GM19372 (cell line): Measurements from ENCODE around the gene APOLD1.
A peak's percentile ranks its signal among the peaks of the same experiment; 100 is the strongest.
"Not testable (repeated sequence)": the region's sequence is repeated elsewhere in the genome, so short reads cannot be mapped to it uniquely, and the experiment has no call there.

ENCODE experiments used
- ATAC-seq: cut with Tn5 transposase; IDR thresholded peaks from one replicate; pipeline ENCODE4 v1.9.1; 2021; ENCODE audit warnings: mild to moderate bottlenecking, low read depth, moderate library complexity; ENCODE audit not compliant: unreplicated experiment

APOLD1 gene

DNA sequence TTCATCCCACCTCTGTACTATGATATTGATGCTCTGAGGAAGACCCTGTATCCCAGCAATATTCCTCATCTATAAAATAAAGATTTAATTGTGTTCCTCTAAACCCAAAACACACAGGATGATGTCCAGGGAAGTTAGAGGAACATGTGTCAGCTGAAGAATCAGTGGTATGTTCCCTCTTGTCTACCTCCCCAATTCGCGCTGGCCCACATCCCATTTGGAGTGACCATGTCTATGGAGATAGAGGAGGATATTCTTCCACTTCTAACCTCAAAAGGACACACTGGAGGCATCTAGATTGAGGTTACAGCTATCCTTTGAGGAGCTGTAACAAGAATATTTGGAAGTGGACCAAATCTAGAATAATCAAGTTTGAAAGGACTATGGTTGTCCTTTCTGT lies 1.3 kb upstream of the APOLD1 start:
- no peak for ATAC-seq

DNA sequence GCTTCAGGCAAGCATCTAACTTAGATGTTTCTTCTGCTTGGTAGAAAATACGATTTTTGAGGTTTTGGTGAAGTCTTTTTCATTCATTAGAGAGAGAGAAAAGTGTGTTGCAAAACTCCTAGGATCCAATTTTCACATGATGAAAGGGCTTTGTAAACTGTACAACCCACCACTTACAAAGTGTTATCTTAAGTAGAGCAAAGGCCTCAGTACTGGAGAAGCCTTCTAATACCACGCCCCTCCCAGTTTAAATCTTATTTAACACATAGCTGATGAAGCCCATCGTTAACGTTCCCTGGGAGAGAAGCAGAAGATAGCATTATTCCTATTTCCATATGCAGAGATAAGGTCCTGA lies 869 bp downstream of the APOLD1 start:
- peak; percentile 20 for ATAC-seq

DNA sequence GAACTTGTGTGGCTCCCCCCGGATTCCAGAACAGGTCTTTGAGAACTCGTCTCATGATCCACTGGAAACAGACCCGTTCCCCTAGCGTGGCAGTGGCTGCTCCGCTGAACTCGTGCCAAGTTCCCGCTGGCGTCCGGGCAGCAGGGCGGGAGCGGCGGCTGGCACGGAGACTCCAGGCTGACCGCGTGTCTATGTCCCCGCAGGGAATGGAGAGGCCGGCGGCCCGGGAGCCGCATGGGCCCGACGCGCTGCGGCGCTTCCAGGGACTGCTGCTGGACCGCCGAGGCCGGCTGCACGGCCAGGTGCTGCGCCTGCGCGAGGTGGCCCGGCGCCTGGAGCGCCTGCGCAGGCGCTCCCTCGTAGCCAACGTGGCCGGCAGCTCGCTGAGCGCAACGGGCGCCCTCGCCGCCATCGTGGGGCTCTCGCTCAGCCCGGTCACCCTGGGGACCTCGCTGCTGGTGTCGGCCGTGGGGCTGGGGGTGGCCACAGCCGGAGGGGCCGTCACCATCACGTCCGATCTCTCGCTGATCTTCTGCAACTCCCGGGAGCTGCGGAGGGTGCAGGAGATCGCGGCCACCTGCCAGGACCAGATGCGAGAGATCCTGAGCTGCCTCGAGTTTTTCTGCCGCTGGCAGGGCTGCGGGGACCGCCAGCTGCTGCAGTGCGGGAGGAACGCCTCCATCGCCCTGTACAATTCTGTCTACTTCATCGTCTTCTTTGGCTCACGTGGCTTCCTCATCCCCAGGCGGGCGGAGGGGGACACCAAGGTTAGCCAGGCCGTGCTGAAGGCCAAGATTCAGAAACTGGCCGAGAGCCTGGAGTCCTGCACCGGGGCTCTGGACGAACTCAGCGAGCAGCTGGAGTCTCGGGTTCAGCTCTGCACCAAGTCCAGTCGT lies 1.5 kb downstream of the APOLD1 start:
- peak; percentile 83 for ATAC-seq

DNA sequence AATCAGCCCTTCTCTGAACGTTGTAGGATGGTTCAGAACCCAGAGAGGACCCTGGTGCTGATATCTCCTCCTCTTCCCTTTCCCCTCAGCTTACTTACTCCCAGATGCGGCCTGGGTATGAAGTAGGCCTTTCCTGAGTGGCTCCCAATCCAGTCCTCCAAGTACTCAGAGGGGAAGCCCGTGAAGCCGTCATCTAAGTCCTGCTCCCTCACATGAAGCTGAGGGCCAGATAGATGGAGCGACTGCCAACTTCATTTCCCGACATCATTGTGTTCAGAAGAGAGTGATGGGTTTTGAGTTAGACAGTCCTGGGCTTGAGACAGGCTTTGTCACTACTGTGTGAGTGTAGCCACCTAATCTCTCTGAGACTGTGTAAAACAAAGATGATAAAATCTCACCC lies 2.7 kb downstream of the APOLD1 start:
- ATAC-seq, result no peak

DNA sequence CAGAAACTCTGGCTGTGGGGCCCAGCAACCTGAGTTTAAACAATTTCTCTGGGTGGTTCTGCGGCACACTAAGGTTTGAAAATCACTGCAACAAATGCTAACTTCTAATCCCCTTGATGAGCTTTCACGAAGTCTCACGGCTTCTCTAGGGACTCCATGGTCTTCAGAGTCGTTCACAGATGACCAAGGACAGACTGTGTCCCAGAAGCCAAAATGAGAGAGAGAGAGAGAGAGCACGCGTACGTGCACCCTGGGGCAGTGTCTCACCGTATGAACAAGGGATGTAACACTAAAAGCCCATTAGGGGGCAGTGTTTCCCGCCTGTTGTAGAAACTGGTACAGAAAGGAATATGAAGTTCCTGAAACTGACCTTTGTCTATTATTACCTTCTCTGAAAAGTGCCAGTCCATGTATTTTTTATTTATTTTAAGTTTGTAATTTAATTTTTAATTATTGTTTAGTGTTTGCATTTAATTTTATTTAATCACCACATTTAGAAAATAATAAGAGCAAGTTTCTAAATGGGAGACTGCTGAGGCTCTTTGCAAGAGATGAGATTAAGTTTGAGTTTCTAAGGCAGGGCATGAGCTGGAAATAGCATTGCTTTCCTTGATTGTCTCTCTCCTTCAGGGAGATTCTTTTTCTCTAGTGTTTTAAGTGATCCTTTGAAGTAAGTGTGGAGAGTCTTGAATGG lies 3.4 kb downstream of the APOLD1 start:
- ATAC-seq, result peak; percentile 36

DNA sequence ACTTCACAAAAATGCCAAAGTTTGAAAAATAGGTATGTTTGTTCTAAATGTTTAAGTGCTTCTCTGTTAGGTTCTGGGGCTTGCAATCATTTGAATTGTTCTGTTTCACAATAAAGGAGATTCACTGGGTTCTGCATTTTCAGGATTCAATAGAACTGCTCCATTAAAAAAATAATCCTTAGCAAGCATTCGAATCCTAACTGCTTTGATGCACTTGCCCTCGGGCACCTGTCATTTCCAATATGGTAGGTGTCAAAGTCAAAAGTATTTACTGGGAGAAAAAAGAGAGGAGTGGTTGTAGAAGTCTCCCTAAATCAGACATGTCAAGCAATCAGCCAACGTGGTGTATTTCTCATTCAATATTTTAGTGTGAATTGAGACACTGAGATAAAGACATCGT lies 5.5 kb downstream of the APOLD1 start:
- no peak for ATAC-seq

DNA sequence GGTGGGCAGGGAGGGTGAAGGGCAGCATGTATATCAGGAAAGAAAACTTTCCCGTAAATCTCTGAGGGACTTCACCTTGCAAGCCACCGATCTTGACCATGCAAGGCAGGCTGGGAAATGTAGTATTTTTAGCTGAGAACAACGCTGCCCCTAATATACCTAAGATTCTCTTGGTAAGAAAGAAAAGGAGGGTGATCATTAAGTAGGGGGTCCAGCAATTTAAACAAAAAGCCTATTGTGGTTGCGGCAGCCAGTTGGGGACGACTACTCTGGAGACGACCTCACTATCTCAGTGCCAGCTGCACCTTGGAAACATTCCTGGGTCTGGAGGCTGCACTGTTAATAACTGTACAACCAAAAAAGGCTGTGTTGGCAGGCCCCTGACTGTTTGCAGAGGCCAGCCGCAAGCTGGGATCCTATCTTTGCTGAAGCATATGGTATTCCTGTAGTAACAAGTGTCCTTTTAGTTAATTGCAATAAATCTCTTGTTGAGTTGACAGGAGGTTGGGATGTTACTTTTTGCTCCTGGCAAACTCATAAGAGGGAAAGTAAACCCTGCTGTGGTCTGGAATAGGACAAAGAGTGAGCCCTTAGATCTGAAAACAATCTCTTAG lies 6.4 kb downstream of the APOLD1 start:
- ATAC-seq, result no peak

DNA sequence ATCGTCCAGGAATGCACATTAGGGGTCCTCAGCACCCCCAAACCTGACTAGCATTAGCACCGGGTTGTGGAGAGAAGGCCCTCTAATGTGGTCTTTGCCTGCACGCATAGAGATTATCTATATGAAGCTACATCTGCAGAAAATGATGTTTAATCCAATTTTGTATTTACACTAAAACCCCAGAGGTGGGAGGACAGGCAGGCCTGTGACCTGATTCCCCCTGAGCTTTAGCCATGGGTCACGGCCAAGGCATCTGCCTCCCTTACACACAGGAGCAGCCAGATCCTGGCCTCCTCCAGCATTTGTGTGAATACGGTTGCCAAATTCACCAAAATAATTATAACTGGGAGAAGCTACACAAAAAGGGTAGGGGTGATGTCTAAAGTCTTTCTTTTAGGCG lies 7.0 kb downstream of the APOLD1 start:
- no peak for ATAC-seq

DNA sequence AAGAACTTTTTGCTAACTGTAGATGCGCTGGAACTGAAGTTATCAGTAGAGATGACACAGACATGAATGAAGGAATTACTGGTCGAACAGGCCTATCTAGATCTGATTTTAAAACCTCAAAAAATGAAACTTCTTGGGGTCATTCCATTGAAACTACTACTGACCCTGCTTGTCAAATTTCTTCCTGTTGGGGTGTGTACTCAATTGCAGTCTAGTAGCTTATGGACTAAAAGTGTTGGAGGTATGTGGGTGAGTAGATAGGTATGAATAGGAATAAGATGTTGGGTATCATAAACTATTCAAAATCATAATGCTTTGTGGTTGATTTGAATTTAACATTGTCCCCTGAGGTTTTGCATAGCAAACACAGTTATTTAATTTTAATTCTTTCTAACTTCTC lies 9.2 kb downstream of the APOLD1 start:
- ATAC-seq, result no peak

DNA sequence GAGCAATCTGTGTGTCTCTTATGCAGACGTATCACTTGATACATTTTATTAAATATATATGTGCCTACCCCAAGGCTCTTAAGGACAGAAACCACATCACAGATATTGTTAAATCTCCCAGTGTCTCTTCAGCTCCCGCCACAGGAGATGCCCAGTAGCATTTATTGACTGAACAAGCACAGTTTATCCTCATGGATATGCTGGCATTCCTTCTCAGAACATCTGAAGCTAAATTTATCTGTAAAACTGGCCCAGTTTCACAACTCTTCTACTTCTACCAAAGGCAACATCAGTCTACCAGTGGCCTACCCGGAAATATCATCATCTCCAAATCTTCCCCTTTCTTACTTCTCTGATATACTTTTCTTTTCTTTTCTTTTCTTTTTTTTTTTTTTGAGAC lies 10.7 kb downstream of the APOLD1 start:
- no peak for ATAC-seq

DNA sequence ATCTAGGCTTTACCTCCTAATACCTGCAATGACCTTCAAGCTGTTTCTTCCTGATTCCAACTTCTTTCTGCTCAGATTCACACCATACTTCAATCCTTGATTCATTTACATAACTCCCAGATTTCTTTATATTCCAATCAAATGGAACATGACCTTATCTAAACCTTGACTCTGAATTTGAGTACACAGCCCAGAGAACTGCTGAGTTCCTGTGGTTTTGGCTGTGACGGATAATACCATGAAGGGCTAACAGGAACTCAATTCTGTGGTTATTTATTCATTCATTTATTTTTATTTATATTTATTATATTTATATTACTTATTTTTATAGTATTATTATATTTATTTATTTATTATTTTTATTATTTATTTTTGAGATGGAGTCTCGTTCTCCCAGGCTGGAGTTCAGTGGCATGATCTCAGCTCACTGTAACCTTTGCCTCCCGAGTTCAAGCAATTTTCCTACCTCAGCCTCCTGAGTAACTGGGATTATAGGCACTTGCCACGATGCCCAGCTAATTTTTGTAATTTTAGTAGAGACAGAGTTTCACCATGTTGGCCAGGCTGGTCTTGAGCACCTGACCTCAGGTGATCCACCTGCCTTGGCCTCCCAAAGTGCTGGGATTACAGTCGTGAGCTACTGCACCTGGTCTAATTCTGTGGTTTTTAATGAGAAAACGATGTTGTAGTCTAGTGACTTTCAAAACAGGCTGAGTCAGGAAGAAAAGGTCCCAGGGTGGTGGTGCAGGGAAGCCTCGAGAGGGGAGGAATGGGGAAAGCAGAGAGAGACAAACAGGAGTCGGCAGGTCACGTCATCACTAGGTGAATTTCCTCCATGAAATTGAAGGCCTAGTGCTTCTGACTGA lies 11.7 kb downstream of the APOLD1 start:
- ATAC-seq, result no peak

DNA sequence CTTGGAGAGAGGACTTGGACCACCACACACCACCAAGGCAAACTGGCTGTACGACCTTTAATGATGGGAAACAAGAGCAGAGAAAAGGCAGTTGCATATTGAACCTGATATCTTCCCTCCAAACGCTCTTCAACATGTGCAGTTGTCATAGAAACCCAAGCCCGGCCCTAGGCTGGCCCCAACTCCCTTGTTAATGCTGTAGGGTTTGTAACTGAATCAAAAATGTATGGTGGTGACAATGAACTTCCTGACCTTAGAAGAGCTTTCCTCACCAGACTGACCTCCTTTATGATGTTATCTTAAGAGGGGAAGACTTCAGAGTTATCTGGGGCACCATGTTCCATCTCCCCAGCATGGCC lies 12.3 kb downstream of the APOLD1 start:
- no peak for ATAC-seq

DNA sequence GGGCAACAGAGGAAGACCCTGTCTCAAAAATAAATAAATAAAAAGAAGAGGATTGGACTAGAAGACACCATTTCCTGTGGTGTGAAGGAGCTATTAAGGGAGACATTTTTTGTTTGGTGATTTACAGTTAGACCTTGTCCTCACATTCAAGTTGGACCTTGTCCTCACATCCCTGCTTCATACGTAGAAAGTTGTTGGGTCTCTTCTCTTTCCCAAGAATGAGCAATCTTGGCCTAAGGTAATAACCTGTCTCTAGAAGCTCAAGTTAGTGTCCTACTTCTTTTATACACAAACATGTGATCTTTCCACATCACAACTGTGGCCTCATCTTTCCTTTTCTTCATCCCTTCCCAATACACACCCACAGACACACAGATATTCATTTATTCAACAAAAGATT lies 13.0 kb downstream of the APOLD1 start:
- ATAC-seq, result no peak

DNA sequence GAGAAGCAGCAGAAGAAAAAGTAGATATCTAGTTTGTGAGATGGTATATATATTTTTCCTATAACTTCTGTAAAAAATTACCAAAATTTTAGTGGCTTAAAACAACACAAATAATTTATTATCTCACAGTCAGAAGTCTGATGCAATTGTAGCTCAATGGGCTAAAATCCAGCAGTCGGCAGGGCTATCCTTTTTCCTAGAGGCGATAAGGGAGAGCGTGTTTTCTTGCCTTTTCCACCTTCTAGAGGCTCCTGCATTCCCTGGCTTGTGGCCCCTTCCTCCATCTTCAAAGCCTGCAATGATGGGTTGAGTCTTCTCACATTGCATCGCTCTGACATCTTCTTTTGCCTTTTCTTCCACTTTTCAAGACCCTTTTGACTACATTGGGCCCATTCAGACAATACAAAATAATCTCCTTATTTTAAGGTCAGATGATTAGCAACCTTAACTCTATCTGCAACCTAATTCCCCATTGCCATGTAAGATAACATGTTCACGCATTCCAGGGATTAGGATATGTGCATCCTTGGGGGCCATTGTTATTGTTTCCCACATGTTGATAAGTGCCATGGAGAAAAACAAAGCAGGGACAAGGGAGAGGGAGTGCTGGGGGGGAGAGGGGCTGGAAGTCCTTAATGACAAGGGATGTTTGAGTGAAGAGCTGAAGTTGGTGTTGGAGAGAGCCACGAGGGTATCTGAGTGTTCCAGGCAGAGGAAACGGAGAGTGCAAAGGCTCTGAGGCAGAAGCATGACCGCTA lies 13.9 kb downstream of the APOLD1 start:
- no peak for ATAC-seq

DNA sequence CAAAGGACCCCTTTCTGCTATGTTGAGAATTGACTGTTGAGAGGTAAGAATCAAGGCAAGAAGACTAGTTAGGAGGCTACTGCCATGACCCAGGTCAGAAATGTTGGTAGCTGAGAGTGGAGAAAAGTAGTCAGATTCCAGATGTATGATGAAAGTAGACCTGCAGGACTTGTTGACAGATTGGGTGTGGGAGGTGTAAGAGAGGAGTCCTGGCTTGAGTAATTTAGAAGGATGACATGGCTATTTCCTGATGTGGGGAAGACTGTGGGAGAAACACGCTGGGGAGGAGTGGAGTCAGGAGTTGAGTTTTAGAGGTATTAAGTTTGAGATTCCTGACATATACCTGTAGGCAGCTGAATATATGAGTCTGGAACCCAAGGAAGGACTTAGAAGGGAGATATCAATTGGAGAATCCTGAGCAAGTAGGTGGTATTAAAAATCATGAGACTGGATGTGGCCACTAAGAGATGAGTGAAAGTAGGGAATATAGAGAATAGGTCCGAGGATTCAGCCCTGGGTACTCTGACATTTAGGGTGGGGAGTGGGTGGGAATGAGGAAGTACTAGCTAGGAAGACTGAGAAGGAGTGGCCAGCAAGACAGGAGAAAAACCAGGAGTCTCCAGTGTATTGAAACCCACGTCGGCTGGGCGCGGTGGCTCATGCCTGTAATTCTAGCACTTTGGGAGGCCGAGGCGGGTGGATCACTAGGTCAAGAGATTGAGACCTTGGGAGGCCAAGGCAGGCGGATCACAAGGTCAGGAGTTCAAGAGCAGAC lies 15.1 kb downstream of the APOLD1 start:
- ATAC-seq, result no peak

DNA sequence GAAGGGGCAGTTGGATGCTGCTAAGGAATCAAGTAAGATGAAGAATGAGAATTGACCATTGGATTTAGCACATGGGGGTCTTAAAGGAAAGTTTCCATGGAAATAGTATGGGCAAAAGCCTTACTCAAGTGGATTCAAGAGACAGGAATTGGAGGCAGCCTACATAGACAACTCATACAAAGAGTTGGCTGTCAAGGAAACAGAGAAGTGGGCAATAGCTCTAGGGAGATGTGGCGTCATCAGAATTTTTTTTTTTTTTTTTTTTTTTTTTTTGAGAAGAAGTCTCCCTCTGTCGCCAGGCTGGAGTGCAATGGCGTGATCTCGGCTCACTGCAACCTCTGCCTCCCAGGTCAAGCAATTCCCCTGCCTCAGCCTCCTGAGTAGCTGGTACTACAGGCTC lies 16.2 kb downstream of the APOLD1 start:
- ATAC-seq, result not testable (repeated sequence)

DNA sequence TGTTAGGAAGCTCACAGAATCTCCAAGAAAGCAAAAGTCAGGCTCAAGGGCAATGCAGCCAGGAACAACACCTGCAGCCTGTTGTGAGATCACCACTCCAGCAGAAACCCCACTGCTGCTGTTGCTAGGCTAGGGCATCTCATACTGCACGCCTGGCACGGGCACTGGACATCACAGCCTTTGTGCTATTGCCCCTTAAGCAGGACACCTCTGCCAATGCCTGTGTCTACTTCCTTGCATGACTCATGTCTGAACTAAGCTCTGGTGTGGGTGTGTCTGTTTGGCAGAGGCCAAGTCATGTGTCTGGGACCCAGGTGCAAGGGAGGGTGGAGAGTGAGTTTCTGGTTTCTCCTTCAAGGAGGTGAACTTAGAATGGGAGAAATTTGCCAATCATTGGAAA lies 17.7 kb downstream of the APOLD1 start:
- peak; percentile 71 for ATAC-seq

DNA sequence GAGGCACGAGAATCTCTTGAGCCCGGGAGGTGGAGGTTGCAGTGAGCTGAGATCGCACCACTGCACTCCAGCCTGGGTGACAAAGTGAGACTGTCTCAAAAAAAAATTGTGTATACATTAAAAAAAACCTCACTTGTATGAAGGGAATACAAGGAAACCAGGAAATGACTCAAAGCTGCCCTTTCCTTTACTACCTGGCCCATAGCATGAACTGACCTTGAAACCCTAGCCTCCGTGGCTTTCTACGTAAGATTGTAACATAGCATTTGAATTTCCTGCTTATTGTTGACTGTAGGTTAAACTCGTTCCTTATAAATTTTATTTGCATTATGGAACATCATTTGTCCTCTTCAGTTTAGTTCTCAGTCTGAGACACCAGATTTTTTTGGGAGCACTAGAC lies 18.6 kb downstream of the APOLD1 start:
- ATAC-seq, result no peak

DNA sequence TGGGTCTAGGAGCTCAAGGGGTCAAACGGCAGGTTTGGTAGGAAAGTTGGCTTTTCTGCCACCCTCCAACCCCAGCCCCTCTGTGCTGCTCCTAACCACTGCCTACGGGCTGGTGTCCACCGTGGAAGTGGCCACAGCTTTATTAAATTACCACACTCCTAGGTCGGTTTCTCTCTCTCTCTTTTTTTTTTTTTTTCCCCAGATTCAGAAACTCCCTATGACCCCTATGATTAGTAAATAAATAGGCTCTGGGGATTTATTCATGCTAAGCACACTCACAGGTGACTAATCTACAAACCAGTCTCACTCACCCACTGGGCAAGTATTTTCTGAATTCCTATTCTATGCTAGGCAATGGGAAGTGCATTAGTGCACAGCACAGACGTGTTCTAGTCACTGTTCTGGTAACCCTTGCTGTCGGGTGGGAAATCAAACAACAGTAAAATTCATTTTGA lies 19.0 kb downstream of the APOLD1 start:
- ATAC-seq, result no peak
